LNCAP (cell line): ENCODE results near the gene PLSCR3.

ENCODE experiments used
- TF ChIP-seq, protein P1 (sequence below): fragments of 450-650 bp; IDR thresholded peaks from 2 replicates; pipeline ENCODE4 v1.5.1; 2017; ENCODE audit warnings: mild to moderate bottlenecking

Gene PLSCR3

DNA sequence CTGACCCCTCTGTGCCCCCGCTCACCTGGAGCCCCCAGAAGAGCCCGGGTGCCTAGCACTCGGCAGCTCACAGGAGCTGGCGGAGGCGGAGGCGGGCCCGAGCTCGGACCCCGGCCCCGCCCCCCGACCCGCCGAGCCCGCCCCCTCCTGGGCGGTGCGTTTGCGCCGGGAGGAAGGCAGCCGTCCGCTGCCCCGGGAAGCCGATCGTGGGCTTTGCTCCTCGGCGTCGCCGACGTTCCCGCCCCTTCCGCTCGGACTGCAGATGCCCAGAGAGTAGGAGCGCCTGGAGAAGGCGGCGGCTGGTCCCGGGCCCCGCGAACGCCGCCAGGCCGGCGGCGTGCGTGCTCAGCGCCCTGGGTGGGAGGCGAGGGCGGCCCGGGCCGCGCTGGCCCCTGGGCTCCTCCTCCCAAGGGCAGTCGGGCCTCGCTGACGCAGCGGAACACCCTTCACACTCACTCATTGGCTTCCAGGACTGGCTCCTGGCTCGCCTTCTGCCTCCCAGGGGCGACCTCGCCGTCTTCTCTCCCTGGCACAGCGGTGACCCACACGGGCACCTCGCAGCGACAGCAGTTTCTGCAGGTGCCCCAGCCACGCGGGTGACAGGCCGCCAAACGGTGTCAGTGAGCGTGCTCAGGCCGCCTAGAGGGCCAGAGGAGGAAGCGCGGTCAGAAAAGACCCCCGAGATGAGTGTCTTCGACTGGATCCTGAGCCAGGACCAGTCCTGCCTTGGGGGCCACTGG is at the start of gene PLSCR3:
Gene PLSCR3 (minus strand): TSS at position 74 of the 740 bp plus-strand sequence. CDS start 415 bp downstream, outside the sequence.
- TF ChIP-seq, protein P1, sequence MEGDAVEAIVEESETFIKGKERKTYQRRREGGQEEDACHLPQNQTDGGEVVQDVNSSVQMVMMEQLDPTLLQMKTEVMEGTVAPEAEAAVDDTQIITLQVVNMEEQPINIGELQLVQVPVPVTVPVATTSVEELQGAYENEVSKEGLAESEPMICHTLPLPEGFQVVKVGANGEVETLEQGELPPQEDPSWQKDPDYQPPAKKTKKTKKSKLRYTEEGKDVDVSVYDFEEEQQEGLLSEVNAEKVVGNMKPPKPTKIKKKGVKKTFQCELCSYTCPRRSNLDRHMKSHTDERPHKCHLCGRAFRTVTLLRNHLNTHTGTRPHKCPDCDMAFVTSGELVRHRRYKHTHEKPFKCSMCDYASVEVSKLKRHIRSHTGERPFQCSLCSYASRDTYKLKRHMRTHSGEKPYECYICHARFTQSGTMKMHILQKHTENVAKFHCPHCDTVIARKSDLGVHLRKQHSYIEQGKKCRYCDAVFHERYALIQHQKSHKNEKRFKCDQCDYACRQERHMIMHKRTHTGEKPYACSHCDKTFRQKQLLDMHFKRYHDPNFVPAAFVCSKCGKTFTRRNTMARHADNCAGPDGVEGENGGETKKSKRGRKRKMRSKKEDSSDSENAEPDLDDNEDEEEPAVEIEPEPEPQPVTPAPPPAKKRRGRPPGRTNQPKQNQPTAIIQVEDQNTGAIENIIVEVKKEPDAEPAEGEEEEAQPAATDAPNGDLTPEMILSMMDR, result no peak; the same call in 1 of the 2 replicates

DNA sequence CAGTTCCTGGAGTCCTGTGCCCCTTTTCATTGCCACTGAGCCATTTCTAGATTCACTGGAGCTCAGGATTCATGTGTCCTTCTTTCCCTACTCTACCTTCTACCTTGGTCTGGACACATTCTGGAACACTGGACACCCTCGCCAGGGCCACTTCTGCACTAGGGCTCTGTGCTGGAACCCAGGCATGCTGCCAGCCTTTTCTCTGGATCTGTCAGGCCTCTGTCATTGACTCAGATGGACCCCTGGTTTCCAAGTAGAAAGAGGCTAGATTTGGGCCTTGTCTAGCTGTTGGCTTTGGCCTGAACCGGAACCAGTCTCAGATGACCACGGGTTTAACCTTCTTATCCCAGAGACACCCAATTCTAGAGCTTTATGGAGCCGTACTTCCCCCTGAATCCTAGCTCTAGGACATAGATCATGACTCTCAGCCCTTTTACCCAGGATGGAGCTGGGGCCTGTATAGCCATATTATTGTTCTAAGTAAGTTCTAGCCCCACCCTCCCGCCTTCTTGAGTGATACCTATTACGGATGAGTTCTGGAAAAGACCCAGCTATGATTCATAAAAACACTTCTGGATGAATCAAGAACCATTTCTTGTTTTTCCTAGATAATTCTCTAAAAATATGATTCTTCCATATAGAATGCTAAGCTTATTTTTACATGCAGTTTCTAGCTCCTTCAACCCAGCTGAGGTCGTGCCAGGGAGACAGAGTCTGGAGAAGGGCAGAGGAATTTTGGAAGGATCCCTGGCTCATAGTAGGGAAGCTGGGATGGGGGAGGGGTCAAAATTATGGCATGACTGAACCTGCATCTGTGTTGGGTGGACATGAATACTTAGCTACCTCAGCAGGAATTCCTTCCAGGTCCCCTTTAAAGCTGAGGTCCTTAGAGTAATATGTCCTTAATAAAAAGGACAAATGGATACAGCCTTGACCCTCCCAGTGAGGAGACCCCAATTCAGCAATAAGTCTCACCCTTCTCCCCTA is 49.5 kb upstream of the PLSCR3 start:
- TF ChIP-seq, protein P1, result no peak

DNA sequence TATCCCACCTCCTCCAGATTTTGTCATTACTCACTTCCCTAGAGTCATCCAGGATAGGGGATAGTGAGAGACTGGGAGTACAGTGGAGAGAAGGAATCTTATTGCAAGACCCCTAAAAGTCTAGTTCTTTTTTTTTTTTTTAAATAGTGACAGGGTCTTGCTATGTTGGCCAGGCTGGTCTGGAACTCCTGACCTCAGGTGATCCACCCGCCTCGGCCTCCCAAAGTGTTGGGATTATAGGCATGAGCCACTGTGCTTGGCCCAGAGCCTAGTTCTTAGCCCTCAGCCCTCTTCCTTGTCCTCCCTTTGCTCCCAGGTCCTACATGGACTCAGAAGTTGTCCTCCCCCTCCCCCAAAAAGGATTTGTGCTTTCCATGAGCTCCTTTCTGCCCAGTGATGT is 47.8 kb upstream of the PLSCR3 start:
- TF ChIP-seq, protein P1, result no peak

DNA sequence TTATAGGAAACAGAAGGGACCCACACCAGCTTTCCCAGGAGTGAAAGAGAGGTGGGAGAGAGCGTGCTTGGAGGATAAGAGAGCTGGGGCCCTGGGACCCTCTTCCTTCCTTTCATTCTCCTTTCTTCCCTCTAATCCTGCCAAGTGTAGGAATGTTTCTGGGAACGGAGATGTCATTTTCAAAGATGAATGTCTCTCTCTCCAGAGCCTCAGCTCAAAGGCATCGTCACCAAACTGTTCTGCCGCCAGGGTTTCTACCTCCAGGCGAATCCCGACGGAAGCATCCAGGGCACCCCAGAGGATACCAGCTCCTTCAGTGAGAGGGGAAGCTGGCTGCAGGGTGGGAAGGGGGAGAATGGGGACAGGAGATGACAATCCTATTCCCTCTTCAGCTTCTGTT is 46.9 kb upstream of the PLSCR3 start:
- TF ChIP-seq, protein P1, result no peak

DNA sequence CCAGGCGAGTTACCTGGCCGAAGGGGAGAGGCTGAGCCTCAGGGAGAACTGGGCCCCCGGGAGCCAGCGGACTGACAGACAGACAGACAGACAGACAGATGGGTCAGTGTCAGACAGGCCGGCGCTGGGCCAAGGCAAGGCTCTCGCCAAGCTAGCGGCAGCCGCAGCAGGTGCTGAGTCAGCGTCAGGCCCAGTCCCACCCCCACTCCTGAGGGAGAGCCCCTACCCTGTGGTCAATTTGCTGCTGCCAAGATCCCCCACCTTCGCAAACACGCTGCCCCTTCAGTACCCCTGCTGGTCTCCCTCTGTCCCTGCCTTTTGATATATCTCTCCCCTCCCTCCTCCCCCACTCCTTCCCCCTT is 46.5 kb upstream of the PLSCR3 start:
- TF ChIP-seq, protein P1, result no peak

DNA sequence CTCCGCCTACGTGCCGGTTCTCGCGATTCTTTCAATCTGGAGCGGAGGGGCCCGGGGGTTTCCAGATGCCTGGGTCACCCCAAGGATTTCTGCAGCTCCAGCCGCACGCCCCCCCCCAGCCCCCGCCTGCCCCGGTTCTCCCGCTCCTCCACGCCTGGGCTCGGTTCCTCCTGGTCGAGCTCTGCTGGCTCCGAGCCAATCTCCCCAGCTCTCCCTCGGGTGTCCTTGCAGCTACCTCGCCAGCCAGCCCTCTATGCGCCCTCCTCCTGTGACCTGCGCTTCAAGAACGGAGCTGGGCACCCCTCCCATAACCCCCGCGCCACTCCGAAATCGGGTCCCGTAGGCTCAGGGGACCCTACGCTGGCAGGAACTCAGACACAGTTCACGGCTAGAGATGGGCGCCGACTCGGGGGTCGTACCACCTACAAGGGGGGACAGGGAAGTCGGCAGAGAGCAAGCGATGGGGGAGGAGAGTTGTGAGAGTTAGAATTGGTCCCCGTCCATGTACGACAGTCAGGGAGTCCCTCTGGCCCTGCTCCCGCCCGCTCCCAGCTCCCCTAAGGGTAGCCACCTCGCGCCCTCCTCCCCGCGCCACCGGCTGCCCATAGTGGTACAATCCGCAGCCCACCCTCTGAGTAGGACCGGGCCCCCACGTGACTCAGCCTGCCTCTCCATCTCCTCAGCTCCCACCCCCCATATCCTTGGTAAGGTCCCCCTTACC is 45.9 kb upstream of the PLSCR3 start:
- TF ChIP-seq, protein P1, result no peak

DNA sequence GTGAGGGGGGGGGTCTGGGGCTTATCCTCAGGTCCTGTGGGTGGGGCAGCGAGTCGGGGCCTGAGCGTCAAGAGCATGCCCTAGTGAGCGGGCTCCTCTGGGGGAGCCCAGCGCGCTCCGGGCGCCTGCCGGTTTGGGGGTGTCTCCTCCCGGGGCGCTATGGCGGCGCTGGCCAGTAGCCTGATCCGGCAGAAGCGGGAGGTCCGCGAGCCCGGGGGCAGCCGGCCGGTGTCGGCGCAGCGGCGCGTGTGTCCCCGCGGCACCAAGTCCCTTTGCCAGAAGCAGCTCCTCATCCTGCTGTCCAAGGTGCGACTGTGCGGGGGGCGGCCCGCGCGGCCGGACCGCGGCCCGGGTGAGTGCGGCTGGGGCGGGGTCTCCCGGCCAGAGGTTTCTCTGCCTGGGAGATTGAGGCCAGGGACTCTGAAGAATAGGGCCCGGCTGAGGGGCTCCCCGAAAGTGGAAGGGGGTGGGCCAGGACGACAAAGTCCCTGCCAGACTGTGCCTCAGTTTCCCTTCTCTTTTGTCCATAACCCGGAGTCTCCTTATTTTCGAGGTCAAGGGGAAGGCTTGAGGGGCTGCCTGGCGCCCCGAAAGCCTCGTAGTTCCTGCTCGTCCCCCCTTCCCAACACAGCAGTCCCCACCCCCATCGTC is 45.3 kb upstream of the PLSCR3 start, which contains the start of gene FGF11:
Gene FGF11 (plus strand): TSS at position 51 of the 651 bp plus-strand sequence. CDS start 109 bp downstream, at position 160.
- TF ChIP-seq, protein P1, result no peak
